AG08396 (cell line): Measurements from ENCODE around the gene MCOLN3.
"Not testable (repeated sequence)": the region's sequence is repeated elsewhere in the genome, so short reads cannot be mapped to it uniquely, and the experiment has no call there.

ENCODE experiments used
- DNase-seq: peaks from one replicate; pipeline ENCODE4 v3.0.0; 2012; ENCODE audit warnings: low spot score, mixed read lengths

The MCOLN3 gene

GRCh38 chr1:84991097-84991920 lies 57.0 kb downstream of the MCOLN3 start:
- DNase-seq = no peak

GRCh38 chr1:84988588-84988987 lies 59.7 kb downstream of the MCOLN3 start:
- DNase-seq = no peak

GRCh38 chr1:84986561-84986960 lies 61.7 kb downstream of the MCOLN3 start:
- not testable (repeated sequence) for DNase-seq

DNA sequence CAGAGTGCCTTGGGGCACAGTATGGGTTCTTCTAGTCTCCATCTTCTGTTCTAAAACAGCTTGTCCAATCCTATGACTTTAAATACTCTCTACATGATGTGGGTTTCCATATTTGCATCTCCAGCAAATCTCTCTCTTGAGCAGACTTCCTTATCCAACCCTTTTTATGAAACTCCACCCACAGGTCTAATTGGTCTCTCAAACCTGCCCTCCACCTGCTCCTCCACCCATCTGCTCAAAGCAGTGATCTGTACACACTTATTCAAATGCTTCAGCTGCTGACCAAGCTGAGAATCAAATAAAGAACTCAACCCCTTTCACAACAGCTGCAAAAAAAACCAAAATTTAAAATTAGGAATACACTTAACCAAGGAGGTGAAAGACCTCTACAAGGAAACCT lies 62.9 kb downstream of the MCOLN3 start:
- no peak for DNase-seq

DNA sequence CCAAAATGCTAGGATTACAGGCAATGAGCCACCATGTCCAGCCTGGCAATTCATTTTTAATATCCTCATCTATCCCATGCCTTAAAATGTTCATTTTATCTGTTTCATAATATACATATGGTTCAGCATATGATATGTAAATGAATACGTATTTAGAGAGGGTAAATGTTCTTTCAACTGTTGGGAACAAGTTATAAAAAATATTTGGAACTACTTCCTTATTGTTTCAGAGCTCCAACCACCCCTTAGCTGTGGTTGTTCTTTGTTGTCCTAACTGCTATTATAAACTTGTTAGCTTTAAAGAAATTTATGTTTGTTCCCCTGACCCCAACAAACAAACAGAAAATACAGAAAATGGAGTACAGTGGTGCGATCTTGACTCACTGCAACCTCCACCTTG lies 65.9 kb downstream of the MCOLN3 start:
- DNase-seq = no peak

- no peak for DNase-seq
Measured at GRCh38 chr1:84975035-84975434, 73.3 kb downstream of the MCOLN3 start.

DNA sequence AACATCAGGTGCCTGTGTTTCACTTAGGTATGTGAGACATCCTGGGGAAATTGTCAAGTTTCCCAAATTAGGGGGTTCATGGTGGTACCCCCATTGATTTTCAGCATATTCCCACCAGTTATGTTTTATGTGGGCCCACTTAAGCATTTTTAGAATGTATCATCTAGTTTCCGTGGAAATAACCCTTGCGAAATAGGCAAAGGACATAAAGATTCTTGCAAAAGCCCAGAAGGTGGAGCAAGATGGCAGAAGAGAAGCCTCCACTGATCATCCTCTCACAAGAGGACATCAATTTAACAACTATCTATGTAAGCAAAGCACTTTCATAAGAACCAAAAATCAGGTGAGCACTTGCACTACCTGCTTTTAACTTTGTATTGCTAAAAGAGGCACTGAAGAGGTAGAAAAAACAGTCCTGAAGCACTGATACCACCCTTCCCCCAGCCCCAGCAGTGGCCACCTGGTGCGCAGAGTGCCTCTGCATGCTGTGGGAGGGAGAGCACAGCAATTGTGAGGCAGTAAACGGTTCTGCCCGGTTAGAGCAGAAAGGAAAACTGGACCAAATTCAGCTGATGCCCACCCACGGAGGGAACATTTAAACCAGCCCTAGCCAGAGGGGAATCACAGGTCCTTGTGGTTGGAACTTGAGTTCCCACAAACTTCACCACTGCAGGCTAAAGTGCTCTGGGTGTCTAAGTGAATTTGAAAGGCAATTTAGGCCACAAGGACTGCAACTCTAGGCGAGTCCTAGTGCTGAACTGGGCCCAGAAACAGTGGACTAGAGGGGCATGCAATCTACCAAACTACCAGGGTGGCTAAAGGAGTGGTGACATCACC lies 74.6 kb downstream of the MCOLN3 start:
- no peak for DNase-seq

DNA sequence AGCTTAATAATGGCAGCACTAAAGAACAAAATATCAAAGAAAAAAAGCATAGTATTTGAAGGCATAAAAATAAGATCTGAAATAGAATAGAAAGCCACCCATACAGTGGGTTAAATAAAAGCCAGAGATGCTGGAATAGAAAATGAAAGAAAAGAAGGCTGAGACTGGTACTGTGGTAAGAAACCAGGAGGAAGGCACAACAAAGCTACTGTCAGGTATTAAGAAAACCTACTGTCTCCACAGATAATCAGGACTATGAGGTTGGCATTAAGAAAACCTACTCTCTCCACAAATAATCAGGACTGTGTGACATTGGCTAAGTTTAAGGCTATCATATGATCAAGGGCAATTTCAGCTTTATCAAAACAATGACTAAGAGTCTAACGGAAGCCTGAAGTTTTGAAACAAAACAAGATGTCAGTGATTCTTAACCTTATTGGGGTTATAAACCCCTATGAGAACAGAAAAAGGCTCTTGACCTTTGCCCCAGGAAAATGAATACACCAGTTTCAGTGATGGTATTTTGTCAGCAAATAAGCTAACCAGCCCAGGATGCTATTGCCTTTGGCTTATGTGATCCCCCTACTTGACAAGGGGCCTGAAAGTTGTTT lies 75.8 kb downstream of the MCOLN3 start:
- no peak for DNase-seq

DNA sequence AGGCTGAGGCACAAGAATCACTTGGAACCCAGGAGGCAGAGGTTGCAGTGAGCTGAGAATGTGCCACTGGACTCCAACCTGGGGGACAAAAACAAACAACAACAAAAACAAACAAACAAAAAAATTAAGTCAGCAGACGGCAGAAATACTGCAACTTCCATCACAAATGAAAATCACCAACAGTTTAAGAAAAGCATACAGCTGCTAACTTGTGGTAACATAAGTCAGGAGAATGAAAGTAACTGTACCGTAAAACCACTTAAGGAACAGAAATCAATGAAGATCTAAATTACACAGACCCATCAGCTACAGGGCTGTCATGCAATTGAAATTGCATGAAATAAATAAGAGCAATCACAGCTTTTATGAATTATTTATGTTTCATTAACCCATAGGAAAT lies 76.3 kb downstream of the MCOLN3 start:
- DNase-seq = no peak

DNA sequence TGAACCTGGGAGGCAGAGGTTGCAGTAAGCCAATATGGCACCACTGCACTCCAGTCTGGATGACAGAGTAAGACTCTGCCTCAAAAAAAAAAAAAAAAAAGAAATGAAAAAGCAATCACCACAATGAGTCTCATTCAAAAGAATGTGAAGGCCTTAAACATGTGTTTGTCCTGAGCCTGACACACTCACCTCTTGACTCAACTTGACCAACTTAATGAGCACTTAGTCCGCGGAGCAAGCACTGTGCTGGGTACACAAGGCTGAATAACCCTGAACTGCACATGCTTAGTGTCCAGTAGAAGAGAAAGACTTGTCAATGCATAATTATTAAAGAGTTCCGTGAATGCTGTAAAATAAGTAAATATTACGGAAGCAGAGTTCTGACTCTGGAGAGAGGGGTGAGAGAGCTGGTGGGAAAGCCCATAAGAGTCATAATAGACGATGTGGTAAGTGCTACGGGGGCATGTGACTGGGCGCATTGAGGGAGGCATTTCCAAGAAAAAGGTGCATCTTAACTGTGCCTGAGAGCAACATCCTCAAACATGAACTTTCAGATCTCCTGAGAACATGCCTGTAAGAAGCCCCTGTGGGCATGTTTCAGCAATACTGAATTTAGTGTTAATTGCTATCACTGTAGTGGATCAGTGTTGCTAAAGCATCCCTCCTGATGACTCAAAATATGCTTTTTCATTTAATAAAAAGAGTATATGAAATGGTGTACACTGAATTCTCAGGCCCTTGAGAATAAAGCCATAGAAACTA lies 78.6 kb downstream of the MCOLN3 start:
- no peak for DNase-seq

- no peak for DNase-seq
Measured at GRCh38 chr1:84968865-84969264, 79.4 kb downstream of the MCOLN3 start.

- DNase-seq = no peak
Measured at GRCh38 chr1:84968101-84968500, 80.2 kb downstream of the MCOLN3 start.
